GM12878 (cell line): ENCODE results near the gene ZNF687. TPM values are rescaled to one million over a fixed set of nuclear protein-coding genes. Genes with fewer than 3 reads are reported as not detected.
A peak's percentile ranks its signal among the peaks of the same experiment; 100 is the strongest.

ENCODE experiments used
- ATAC-seq: fragments of 200-7000 bp; cut with Tn5 transposase; 3 replicates; pipeline ENCODE4 v1.9.1; 2020; ENCODE audit warnings: mild to moderate bottlenecking, moderate library complexity
- BruUV-seq: library from RNA; stranded (reverse); fragments of 400-500 nt; replicated peaks from 2 replicates; lab custom pipeline; 2021; lab: Mats Ljungman, UMichigan
- CTCF ChIA-PET: fragments of 300-600 bp; sonication (Branson Sonifier 250); formaldehyde crosslinking; extraction: SDS; loops from one replicate; lab custom pipeline; 2021; ENCODE audit warnings: inconsistent platforms; lab: Yijun Ruan, JAX
- POLR2A ChIA-PET: fragments of 350-600 bp; formaldehyde crosslinking; extraction: SDS; loops from one replicate; lab custom pipeline; 2021; ENCODE audit warnings: inconsistent platforms; lab: Charles Lee
- RAD21 ChIA-PET: fragments of 300-600 bp; sonication (Branson Sonifier 250); formaldehyde crosslinking; loops from one replicate; lab custom pipeline; 2023; ENCODE audit warnings: antibody characterized with exemption; ENCODE audit not compliant: unreplicated experiment; lab: Charles Lee
- SMC1A ChIA-PET: fragments of 300-600 bp; sonication (Branson Sonifier 250); formaldehyde crosslinking; loops from one replicate; lab custom pipeline; 2023; ENCODE audit not compliant: unreplicated experiment, uncharacterized antibody; lab: Charles Lee
- DNase-seq: peaks from one replicate; pipeline ENCODE4 v3.0.0-alpha.2; 2011; ENCODE audit warnings: low read depth, low spot score
- FAIRE-seq: peaks from 3 replicates; lab custom pipeline; 2011; peaks lifted over from hg19 to GRCh38; lab: Jason Lieb, UNC
- H2AFZ ChIP-seq: 2 replicates; pipeline ENCODE4 v1.6.0; 2011; ENCODE audit warnings: low read depth, low read length, control low read depth; ENCODE audit not compliant: control insufficient read depth
- H3K27ac ChIP-seq: 2 replicates; pipeline ENCODE4 v1.5.1; 2011; ENCODE audit warnings: control low read depth; ENCODE audit not compliant: control insufficient read depth, insufficient read depth
- H3K27me3 ChIP-seq, 2 experiments: replicated peaks in 1 of 2; 2 replicates each; pipeline versions ENCODE4 v1.6.0 to v1.6.1; 2011; ENCODE audit warnings: low read length in 1 of 2; ENCODE audit not compliant: control insufficient read depth in 2 of 2, insufficient read depth in 2 of 2
- H3K36me3 ChIP-seq, 2 experiments: 2 replicates each; pipeline ENCODE4 v1.5.1; 2011; ENCODE audit warnings: low read length in 1 of 2; ENCODE audit not compliant: control insufficient read depth in 2 of 2, insufficient read depth in 2 of 2
- H3K4me1 ChIP-seq: 2 replicates; pipeline ENCODE4 v1.6.1; 2011; ENCODE audit warnings: mild to moderate bottlenecking, low read length, moderate library complexity, mixed read lengths; ENCODE audit not compliant: control insufficient read depth, insufficient read depth
- H3K4me2 ChIP-seq: 2 replicates; pipeline ENCODE4 v1.6.0; 2011; ENCODE audit warnings: control low read depth; ENCODE audit not compliant: control insufficient read depth, insufficient read depth
- H3K4me3 ChIP-seq: fragments of 200-600 bp; sonication (generic); 2 replicates; pipeline ENCODE4 v1.5.1; 2016
- H3K79me2 ChIP-seq: 2 replicates; pipeline ENCODE4 v1.6.0; 2011; ENCODE audit warnings: low read length; ENCODE audit not compliant: control insufficient read depth, insufficient read depth
- H3K9ac ChIP-seq: 2 replicates; pipeline ENCODE4 v1.8.0; 2011; ENCODE audit warnings: low read length, control low read depth, mixed read lengths; ENCODE audit not compliant: control insufficient read depth, insufficient read depth
- H3K9me3 ChIP-seq: replicated peaks from 3 replicates; pipeline ENCODE4 v1.5.1; 2011; ENCODE audit warnings: mild to moderate bottlenecking, low read length; ENCODE audit not compliant: control insufficient read depth, insufficient read depth
- H4K20me1 ChIP-seq: 2 replicates; pipeline ENCODE4 v1.6.0; 2011; ENCODE audit not compliant: control insufficient read depth, insufficient read depth
- ASH2L ChIP-seq: fragments of 300-600, 200-600 bp; sonication (generic); IDR thresholded peaks from 2 replicates; pipeline ENCODE4 v1.6.1; 2017; ENCODE audit warnings: low read depth, mild to moderate bottlenecking, borderline replicate concordance
- DPF2 ChIP-seq: fragments of 450-650 bp; IDR thresholded peaks from 2 replicates; pipeline ENCODE4 v1.6.1; 2017; ENCODE audit warnings: mild to moderate bottlenecking
- JUNB ChIP-seq: IDR thresholded peaks from 2 replicates; pipeline ENCODE4 v1.6.1; 2016; ENCODE audit warnings: antibody characterized with exemption, mild to moderate bottlenecking
- KLF5 ChIP-seq: fragments of 450-650 bp; IDR thresholded peaks from 2 replicates; pipeline ENCODE4 v1.6.1; 2014; ENCODE audit warnings: mild to moderate bottlenecking; ENCODE audit not compliant: partially characterized antibody
- MEF2A ChIP-seq: IDR thresholded peaks from 2 replicates; pipeline ENCODE4 v1.6.1; 2011; ENCODE audit warnings: low read depth, mild to moderate bottlenecking, low read length, moderate library complexity; ENCODE audit not compliant: insufficient read depth
- PML ChIP-seq: IDR thresholded peaks from 2 replicates; pipeline ENCODE4 v1.6.1; 2012; ENCODE audit warnings: low read length, inconsistent platforms
- POU2F2 ChIP-seq: IDR thresholded peaks from 3 replicates; pipeline ENCODE4 v1.6.1; 2011; ENCODE audit warnings: low read depth, mild to moderate bottlenecking, low read length, borderline replicate concordance
- RBBP5 ChIP-seq: fragments of 200-600 bp; sonication (generic); conservative IDR thresholded peaks from 2 replicates; pipeline ENCODE4 v1.6.1; 2016
- WGBS: methylation state at CpG from one replicate; pipeline ENCODE4 v1.1.6; 2016; ENCODE audit warnings: low lambda C conversion rate; ENCODE audit not compliant: insufficient replicate concordance, insufficient coverage; ENCODE audit errors: missing lambda C conversion rate; 5-methylcytosine and 5-hydroxymethylcytosine counted together
- in situ Hi-C: fragments of 300-500 bp; cut with MboI; formaldehyde crosslinking; loops from 9 replicates; pipeline ENCODE4 v1.14.3; 2018; ENCODE audit warnings: mixed read lengths
- intact Hi-C: fragments of 100-400 bp; cut with micrococcal nuclease; formaldehyde crosslinking; loops from one replicate; pipeline ENCODE4 v1.14.2; 2022; ENCODE audit not compliant: unreplicated experiment
- polyA plus RNA-seq, 11 experiments: library from polyadenylated mRNA; depleted of rRNA in 4 of 11; unstranded in 6 of 11; stranded (reverse) in 5 of 11; fragments of >200 nt; fragmentation: Nextera tagmentation in 4 of 11; fragmentation: Illumina TruSeq in 1 of 11; extraction: Ambion mirVana in 4 of 11; extraction: Trizol in 1 of 11; gene quantifications; 1 replicate in 1 of 11; 2 replicates in 10 of 11; pipeline versions ENCODE4 v1.2.1 to v1.2.3, GENCODE V29; 2011 to 2016; ENCODE audit warnings: inconsistent platforms in 2 of 11, missing spikeins in 2 of 11, low read depth in 1 of 11
- total RNA-seq, 4 experiments: library from RNA; depleted of rRNA in 3 of 4; stranded (reverse); fragments of >200 nt in 3 of 4; fragmentation: Illumina TruSeq in 1 of 4; extraction: Trizol in 1 of 4; gene quantifications; 2 replicates each; pipeline versions ENCODE4 v1.2.1 to v1.2.3, GENCODE V29; 2013 to 2021

ZNF687 gene
- total and polyA plus RNA-seq, 10 of the 15 experiments (the other 5 are each of a cell fraction or from before 2014, with no cell fraction given) = 0.08 to 30.9 (median 9.9) TPM

DNA sequence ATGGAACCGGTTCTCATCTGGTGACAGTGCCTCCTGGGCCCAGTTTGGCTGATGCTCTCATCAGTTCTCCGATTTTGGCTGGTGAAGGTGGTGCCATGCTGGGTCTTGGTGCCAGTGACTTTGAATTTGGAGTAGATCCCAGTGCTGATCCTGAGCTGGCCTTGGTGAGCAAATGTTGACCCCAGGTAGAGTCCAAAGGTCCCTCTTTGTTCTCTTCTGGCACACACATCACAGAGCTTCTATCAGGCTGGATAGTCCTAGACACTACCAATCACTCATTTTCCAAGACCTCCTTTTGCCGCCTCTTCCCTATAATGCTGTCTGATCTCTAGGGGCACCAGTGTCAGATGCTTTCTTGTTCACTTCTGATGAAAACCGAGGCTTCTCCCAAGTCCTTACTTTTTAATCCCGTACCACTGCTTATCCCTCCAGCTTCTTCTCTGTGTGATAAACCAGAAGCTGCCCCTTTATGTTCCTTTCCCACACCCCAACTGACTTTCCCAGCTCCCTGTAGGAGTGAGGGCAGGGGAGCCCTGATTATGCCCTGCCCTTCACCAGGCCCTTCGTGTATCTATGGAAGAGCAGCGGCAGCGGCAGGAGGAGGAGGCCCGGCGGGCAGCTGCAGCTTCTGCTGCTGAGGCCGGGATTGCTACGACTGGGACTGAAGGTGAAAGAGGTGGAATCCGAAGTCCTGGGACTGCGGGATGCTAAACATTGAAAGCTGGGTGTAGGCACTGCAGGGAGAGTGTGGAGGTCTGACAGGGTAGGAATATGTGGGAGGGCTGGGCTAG is 16.5 kb upstream of the ZNF687 start:
- H3K27me3 ChIP-seq = no peaks in the 10 kb centered on the region
- no peak overlapping the region for H3K4me3 ChIP-seq
- CTCF ChIA-PET = interaction anchor here (0.8 kb wide), 1 partner anchor 166 kb away, joined by 3 read pairs; no protein-coding TSS in a partner anchor
- no peaks in the 10 kb centered on the region for H4K20me1 ChIP-seq
- POLR2A ChIA-PET = interaction anchor here (0.5 kb wide), 2 partner anchors 177 to 217 kb away, joined by 4 to 5 read pairs; no protein-coding TSS in a partner anchor
- H3K9me3 ChIP-seq = no peaks in the 10 kb centered on the region
- H3K36me3 ChIP-seq = peaks cover 9 to 19% of the 10 kb centered on the region in 2 experiments
- H2AFZ ChIP-seq = no peak overlapping the region
- TF ChIP-seq ASH2L = no peak
- TF ChIP-seq JUNB = no peak
- TF ChIP-seq MEF2A = no peak
- no peak for TF ChIP-seq KLF5
- no peak for TF ChIP-seq RBBP5
- TF ChIP-seq PML = no peak
- TF ChIP-seq DPF2 = no peak
- TF ChIP-seq POU2F2 = no peak
- BruUV-seq = TSS peak; percentile 55
- H3K9ac ChIP-seq = no peak overlapping the region
- DNase-seq (no peak), ATAC-seq (no peak), FAIRE-seq (no peak)
- in situ Hi-C loops = no loop called here
- no peaks in the 10 kb centered on the region for H3K4me1 ChIP-seq
- SMC1A ChIA-PET = no interaction called here
- H3K27ac ChIP-seq = no peak overlapping the region
- no peak overlapping the region for H3K4me2 ChIP-seq
- H3K79me2 ChIP-seq = no peaks in the 10 kb centered on the region; the same call in 1 of the 2 replicates
- RAD21 ChIA-PET = no interaction called here
- intact Hi-C loops = no loop called here
- WGBS = 88% methylated on average over 14 of the region's 14 CpGs
